Mucosa of rectum (tissue), 2 donors: ENCODE results near the gene SWI5.
A peak's percentile ranks its signal among the peaks of the same experiment; 100 is the strongest.

Experiments used
- H3K27ac ChIP-seq, 2 donors: one replicate each; pipeline ENCODE4 v1.7.0; 2013; ENCODE audit warnings: inconsistent platforms in 2 of 2, low read depth in 2 of 2, low read length in 2 of 2
- H3K27me3 ChIP-seq, 2 donors: one replicate each; pipeline ENCODE4 v1.7.0; 2013; ENCODE audit warnings: low read length in 2 of 2; ENCODE audit not compliant: control insufficient read depth in 2 of 2, insufficient read depth in 2 of 2
- H3K36me3 ChIP-seq, 2 donors: one replicate each; pipeline ENCODE4 v1.7.0; 2013; ENCODE audit warnings: low read length in 2 of 2; ENCODE audit not compliant: control insufficient read depth in 2 of 2, insufficient read depth in 2 of 2
- H3K4me1 ChIP-seq, 2 donors: one replicate each; pipeline ENCODE4 v1.7.0; 2013; ENCODE audit warnings: low read length in 2 of 2, mild to moderate bottlenecking in 1 of 2; ENCODE audit not compliant: control insufficient read depth in 2 of 2, insufficient read depth in 2 of 2
- H3K4me3 ChIP-seq, 2 donors: one replicate each; pipeline ENCODE4 v1.7.0; 2013; ENCODE audit warnings: low read length in 2 of 2
- H3K9ac ChIP-seq, 2 donors: one replicate each; pipeline ENCODE4 v1.7.0; 2013; ENCODE audit warnings: low read length in 2 of 2, low read depth in 1 of 2, mild to moderate bottlenecking in 1 of 2
- H3K9me3 ChIP-seq, 2 donors: one replicate each; pipeline ENCODE4 v1.7.0; 2013; ENCODE audit warnings: low read length in 2 of 2; ENCODE audit not compliant: control insufficient read depth in 2 of 2
- donor health status: healthy.
- donor health status: Normal muscosa, but diverticular disease.

SWI5 gene

DNA sequence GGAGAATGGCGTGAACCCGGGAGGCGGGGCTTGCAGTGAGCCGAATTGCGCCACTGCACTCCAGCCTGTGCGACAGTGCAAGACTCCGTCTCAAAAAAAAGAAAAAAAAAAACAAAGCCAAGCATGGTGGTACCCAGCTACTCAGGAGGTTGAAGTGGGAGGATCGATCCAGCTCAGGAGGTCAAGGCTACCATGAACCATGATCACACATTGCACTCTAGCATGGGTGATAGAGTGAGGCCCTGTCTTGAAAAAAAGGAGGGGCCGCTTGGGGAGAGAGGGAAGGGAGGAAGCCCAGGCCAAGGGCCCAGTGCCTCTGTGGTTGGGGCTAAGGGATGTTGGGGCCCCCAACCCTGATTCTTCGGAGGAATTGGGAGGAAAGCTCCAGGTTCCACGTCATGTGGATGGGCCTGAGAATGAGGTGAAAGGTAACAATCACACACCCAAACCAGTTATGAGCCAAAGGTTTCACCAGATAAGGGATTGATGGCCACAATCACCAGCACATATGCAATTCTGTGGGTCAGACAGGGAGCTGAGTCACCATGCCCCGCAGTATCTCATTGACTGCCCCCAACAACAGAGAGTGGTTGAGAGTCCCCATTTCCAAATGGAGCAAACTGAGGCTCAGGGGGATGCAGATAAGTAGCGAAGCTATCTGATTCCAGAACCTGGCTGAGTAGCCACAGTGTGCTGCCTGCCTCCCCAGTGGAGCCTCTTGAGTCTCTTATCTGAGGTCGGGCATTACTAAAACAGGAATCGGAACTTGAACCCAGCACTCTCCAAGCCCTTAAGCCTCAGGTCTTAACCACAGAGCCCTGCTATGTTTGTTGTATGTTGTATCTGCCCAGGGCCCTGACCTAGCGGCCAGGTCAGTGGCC lies 20.5 kb downstream of the SWI5 start:
- Histone ChIP-seq H3K27me3 (no peaks in the 10 kb centered on the region), H3K9ac (peak overlapping the region; percentile 3 to 11), H3K4me3 (peak overlapping the region in 1 of 2 donors; percentile 33), H3K27ac (peak overlapping the region; percentile 59 to 64), H3K4me1 (peaks cover 17 to 26% of the 10 kb centered on the region in 2 donors), H3K9me3 (no peaks in the 10 kb centered on the region), H3K36me3 (no peaks in the 10 kb centered on the region)

DNA sequence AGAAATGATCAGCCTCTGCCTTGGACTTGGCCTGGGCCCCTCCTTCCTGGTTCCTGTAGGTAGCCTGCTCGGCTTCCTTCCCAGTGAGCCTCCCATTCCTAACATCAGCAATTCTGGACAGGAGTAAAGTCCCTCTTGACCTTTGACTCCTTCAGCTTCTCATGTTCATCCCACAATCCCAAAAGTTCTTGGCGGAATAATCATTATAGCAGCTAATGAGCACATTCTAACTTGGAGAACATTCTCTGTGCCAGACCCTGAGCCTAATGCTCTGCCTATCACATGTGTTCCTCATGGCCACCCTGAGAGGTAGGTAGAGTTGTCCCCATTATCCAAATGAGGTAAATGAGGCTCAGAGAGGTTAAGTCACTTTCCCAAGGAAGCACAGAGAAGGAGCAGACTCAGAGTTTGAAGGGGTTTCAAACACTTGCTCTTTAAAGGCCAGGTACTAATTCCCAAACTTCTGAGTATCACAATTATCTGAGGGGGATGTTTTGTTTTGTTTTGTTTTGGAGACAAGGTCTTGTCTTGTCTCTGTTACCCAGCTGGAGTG lies 21.2 kb downstream of the SWI5 start:
- H3K27ac ChIP-seq: peak overlapping the region; percentile 59 to 64
- no peaks in the 10 kb centered on the region for H3K36me3 ChIP-seq
- peak overlapping the region in 1 of 2 donors; percentile 33 for H3K4me3 ChIP-seq
- peaks cover 17 to 26% of the 10 kb centered on the region in 2 donors for H3K4me1 ChIP-seq
- H3K9me3 ChIP-seq: no peaks in the 10 kb centered on the region
- no peak overlapping the region for H3K9ac ChIP-seq
- no peaks in the 10 kb centered on the region for H3K27me3 ChIP-seq

GRCh38 chr9:128298535-128299482 lies 22.7 kb downstream of the SWI5 start:
- peaks cover 17 to 26% of the 10 kb centered on the region in 2 donors for H3K4me1 ChIP-seq
- peak overlapping the region in 1 of 2 donors; percentile 20 for H3K4me3 ChIP-seq
- H3K27me3 ChIP-seq: no peaks in the 10 kb centered on the region
- no peaks in the 10 kb centered on the region for H3K9me3 ChIP-seq
- peak overlapping the region in 1 of 2 donors; percentile 43 for H3K9ac ChIP-seq
- peak overlapping the region; percentile 38 to 63 for H3K27ac ChIP-seq
- no peaks in the 10 kb centered on the region for H3K36me3 ChIP-seq

- no peaks in the 10 kb centered on the region for H3K9me3 ChIP-seq
- no peak overlapping the region for H3K4me3 ChIP-seq
- H3K27ac ChIP-seq: no peak overlapping the region
- no peak overlapping the region for H3K9ac ChIP-seq
- peaks cover 3 to 4% of the 10 kb centered on the region in 2 donors for H3K36me3 ChIP-seq
- H3K27me3 ChIP-seq: no peaks in the 10 kb centered on the region
- H3K4me1 ChIP-seq: peaks cover 0 to 3% of the 10 kb centered on the region in 2 donors
These were observed 28.3 kb downstream of the SWI5 start for GRCh38 chr9:128304136-128304970.

DNA sequence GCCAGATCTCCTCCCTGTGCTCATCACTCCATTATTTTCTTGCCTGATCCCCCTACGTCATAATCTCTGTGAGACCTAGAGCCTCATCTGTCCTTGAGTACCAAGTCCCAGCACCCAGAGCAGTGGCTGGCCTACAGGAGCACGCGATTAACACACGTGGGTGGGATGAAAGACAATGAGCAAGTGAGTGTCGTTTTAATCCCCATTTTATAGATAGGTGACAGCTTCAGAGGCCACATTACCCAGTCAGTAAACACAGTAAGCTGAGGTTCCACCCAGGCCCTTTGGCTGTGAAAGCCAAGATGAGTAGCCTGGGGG lies 28.9 kb downstream of the SWI5 start:
- H3K4me3 ChIP-seq: no peak overlapping the region
- no peak overlapping the region for H3K27ac ChIP-seq
- H3K36me3 ChIP-seq: peaks cover 9% of the 10 kb centered on the region in 2 donors
- H3K9ac ChIP-seq: no peak overlapping the region
- H3K9me3 ChIP-seq: no peaks in the 10 kb centered on the region
- H3K27me3 ChIP-seq: no peaks in the 10 kb centered on the region
- peaks cover 0 to 3% of the 10 kb centered on the region in 2 donors for H3K4me1 ChIP-seq

GRCh38 chr9:128309551-128309950 lies 33.5 kb downstream of the SWI5 start:
- H3K27ac ChIP-seq: no peak overlapping the region
- H3K36me3 ChIP-seq: peaks cover 22 to 28% of the 10 kb centered on the region in 2 donors
- no peaks in the 10 kb centered on the region for H3K27me3 ChIP-seq
- no peaks in the 10 kb centered on the region for H3K9me3 ChIP-seq
- peaks cover 0 to 3% of the 10 kb centered on the region in 2 donors for H3K4me1 ChIP-seq
- no peak overlapping the region for H3K4me3 ChIP-seq
- no peak overlapping the region for H3K9ac ChIP-seq

GRCh38 chr9:128310461-128310860 lies 34.4 kb downstream of the SWI5 start:
- no peak overlapping the region for H3K4me3 ChIP-seq
- no peak overlapping the region for H3K9ac ChIP-seq
- H3K4me1 ChIP-seq: no peaks in the 10 kb centered on the region
- H3K27me3 ChIP-seq: no peaks in the 10 kb centered on the region
- no peaks in the 10 kb centered on the region for H3K9me3 ChIP-seq
- H3K27ac ChIP-seq: no peak overlapping the region
- peaks cover 22 to 35% of the 10 kb centered on the region in 2 donors for H3K36me3 ChIP-seq

DNA sequence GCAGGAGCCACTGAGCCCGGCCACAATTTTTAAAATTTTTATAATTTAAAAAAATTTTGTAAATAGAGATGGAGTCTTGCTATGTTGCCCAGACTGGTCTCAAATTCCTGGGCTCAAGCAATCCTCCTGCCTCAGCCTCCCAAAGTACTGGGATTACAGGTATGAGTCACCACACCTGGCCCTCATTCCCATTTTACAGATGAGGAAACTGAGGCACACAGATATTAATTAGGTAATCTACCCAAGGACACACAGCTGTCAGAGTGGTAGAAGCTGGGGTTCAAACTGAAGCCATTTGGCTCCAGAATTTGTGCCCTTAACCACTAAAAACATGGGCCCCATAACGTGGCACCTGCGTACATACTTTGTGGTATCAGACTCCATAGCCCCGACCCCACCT lies 38.6 kb downstream of the SWI5 start:
- H3K4me1 ChIP-seq: no peaks in the 10 kb centered on the region
- H3K27ac ChIP-seq: no peak overlapping the region
- H3K36me3 ChIP-seq: peaks cover 23 to 49% of the 10 kb centered on the region in 2 donors
- no peaks in the 10 kb centered on the region for H3K9me3 ChIP-seq
- H3K9ac ChIP-seq: no peak overlapping the region
- no peak overlapping the region for H3K4me3 ChIP-seq
- H3K27me3 ChIP-seq: no peaks in the 10 kb centered on the region

GRCh38 chr9:128316421-128316820 lies 40.3 kb downstream of the SWI5 start:
- Histone ChIP-seq H3K36me3 (peaks cover 9 to 36% of the 10 kb centered on the region in 2 donors), H3K27me3 (no peaks in the 10 kb centered on the region), H3K27ac (no peak overlapping the region), H3K4me1 (peaks cover 0 to 2% of the 10 kb centered on the region in 2 donors), H3K9ac (no peak overlapping the region), H3K9me3 (no peaks in the 10 kb centered on the region), H3K4me3 (no peak overlapping the region)
